Measurements from ENCODE around the gene ANKRD1. TPM values are rescaled to one million over a fixed set of nuclear protein-coding genes. Genes with fewer than 3 reads are reported as not detected.
"Not testable (repeated sequence)": the region's sequence is repeated elsewhere in the genome, so short reads cannot be mapped to it uniquely, and the experiment has no call there.

The ANKRD1 gene
- total RNA-seq, 1 donor from 2014 or later: not detected

GRCh38 chr10:90944749-90945148 is 23.9 kb upstream of the ANKRD1 start:
- no peaks in the 10 kb centered on the region for H3K27me3 Mint-ChIP-seq (ENCODE audit: unreplicated experiment)

GRCh38 chr10:90942980-90943379 is 22.1 kb upstream of the ANKRD1 start:
- not testable (repeated sequence) for H3K27ac Mint-ChIP-seq (ENCODE audit: unreplicated experiment); H3K4me3 Mint-ChIP-seq (ENCODE audit: unreplicated experiment); H3K27me3 Mint-ChIP-seq (ENCODE audit: unreplicated experiment); H3K36me3 Mint-ChIP-seq (ENCODE audit: unreplicated experiment); H3K4me1 Mint-ChIP-seq (ENCODE audit: low read depth, unreplicated experiment); H3K9me3 Mint-ChIP-seq (ENCODE audit: unreplicated experiment); DNase-seq

More at GRCh38 chr10:90944749-90945148, 23.9 kb upstream of the ANKRD1 start:
- Mint-ChIP-seq H3K4me1 (ENCODE audit: low read depth, unreplicated experiment) (no peaks in the 10 kb centered on the region), H3K4me3 (ENCODE audit: unreplicated experiment) (no peak overlapping the region), H3K9me3 (ENCODE audit: unreplicated experiment) (no peaks in the 10 kb centered on the region), H3K27ac (ENCODE audit: unreplicated experiment) (no peak overlapping the region), H3K36me3 (ENCODE audit: unreplicated experiment) (no peaks in the 10 kb centered on the region)
- DNase-seq: no peak
- TF ChIP-seq CTCF (IDR thresholded peaks at IDR 0.05; ENCODE audit: partially characterized antibody, unreplicated experiment): no peak

- Mint-ChIP-seq H3K4me1 (ENCODE audit: low read depth, unreplicated experiment) (no peaks in the 10 kb centered on the region), H3K27me3 (ENCODE audit: unreplicated experiment) (peaks cover 2% of the 10 kb centered on the region), H3K36me3 (ENCODE audit: unreplicated experiment) (no peaks in the 10 kb centered on the region), H3K9me3 (ENCODE audit: unreplicated experiment) (peaks cover 2% of the 10 kb centered on the region), H3K4me3 (ENCODE audit: unreplicated experiment) (no peak overlapping the region), H3K27ac (ENCODE audit: unreplicated experiment) (no peak overlapping the region)
- no peak for TF ChIP-seq CTCF (IDR thresholded peaks at IDR 0.05; ENCODE audit: partially characterized antibody, unreplicated experiment)
- DNase-seq: no peak
These were observed 18.8 kb upstream of the ANKRD1 start for GRCh38 chr10:90939648-90940047.

- TF ChIP-seq CTCF (IDR thresholded peaks at IDR 0.05; ENCODE audit: partially characterized antibody, unreplicated experiment): no peak
- Mint-ChIP-seq H3K27ac (ENCODE audit: unreplicated experiment) (no peak overlapping the region), H3K27me3 (ENCODE audit: unreplicated experiment) (peaks cover 2% of the 10 kb centered on the region), H3K9me3 (ENCODE audit: unreplicated experiment) (peaks cover 2% of the 10 kb centered on the region), H3K36me3 (ENCODE audit: unreplicated experiment) (no peaks in the 10 kb centered on the region), H3K4me3 (ENCODE audit: unreplicated experiment) (no peak overlapping the region), H3K4me1 (ENCODE audit: low read depth, unreplicated experiment) (no peaks in the 10 kb centered on the region)
- no peak for DNase-seq
These were observed 18.2 kb upstream of the ANKRD1 start for GRCh38 chr10:90939116-90939515.

GRCh38 chr10:90937645-90938258 is 16.9 kb upstream of the ANKRD1 start:
- DNase-seq: no peak
- Mint-ChIP-seq H3K27ac (ENCODE audit: unreplicated experiment) (no peak overlapping the region), H3K36me3 (ENCODE audit: unreplicated experiment) (no peaks in the 10 kb centered on the region), H3K4me3 (ENCODE audit: unreplicated experiment) (no peak overlapping the region), H3K9me3 (ENCODE audit: unreplicated experiment) (peaks cover 2% of the 10 kb centered on the region), H3K27me3 (ENCODE audit: unreplicated experiment) (peaks cover 2% of the 10 kb centered on the region), H3K4me1 (ENCODE audit: low read depth, unreplicated experiment) (no peaks in the 10 kb centered on the region)
- no peak for TF ChIP-seq CTCF (IDR thresholded peaks at IDR 0.05; ENCODE audit: partially characterized antibody, unreplicated experiment)

All from glutamatergic neuron (in vitro differentiated cells).